GM12878 (cell line): Measurements from ENCODE around the gene PTPN14.

ENCODE experiments used
- EZH2 ChIP-seq: IDR thresholded peaks from 2 replicates; pipeline ENCODE4 v1.6.1; 2012; ENCODE audit warnings: low read depth, mild to moderate bottlenecking, control low read depth, inconsistent platforms, low read length, borderline replicate concordance; ENCODE audit not compliant: control insufficient read depth
- GABPA ChIP-seq: IDR thresholded peaks from 2 replicates; pipeline ENCODE4 v1.6.1; 2014; ENCODE audit warnings: antibody characterized with exemption, low read depth, mild to moderate bottlenecking, inconsistent platforms
- HDAC2 ChIP-seq: fragments of 200-600 bp; sonication (generic); IDR thresholded peaks from 2 replicates; pipeline ENCODE4 v1.6.1; 2017
- POLR2A ChIP-seq: IDR thresholded peaks from 2 replicates; pipeline ENCODE4 v1.6.1; 2011; ENCODE audit warnings: low read depth, mild to moderate bottlenecking, low read length
- SIN3A ChIP-seq: IDR thresholded peaks from 2 replicates; pipeline ENCODE4 v1.6.1; 2012; ENCODE audit warnings: low read depth, low read length, improper control_type of control experiment
- TARDBP ChIP-seq: IDR thresholded peaks from 2 replicates; pipeline ENCODE4 v1.6.1; 2016; ENCODE audit warnings: borderline replicate concordance
- TF ChIP-seq, protein P1 (sequence below): IDR thresholded peaks from 2 replicates; pipeline ENCODE4 v1.6.1; 2011; ENCODE audit warnings: borderline replicate concordance, low read depth, mild to moderate bottlenecking, moderate library complexity, mixed read lengths, low read length; ENCODE audit not compliant: insufficient read depth; ENCODE audit errors: extremely low read length
- TF ChIP-seq, protein P2 (sequence below), 3 experiments: IDR thresholded peaks in 2 of 3; conservative IDR thresholded peaks in 1 of 3; 2 replicates each; pipeline ENCODE4 v1.5.1; 2011; ENCODE audit warnings: low read depth in 3 of 3, low read length in 3 of 3, mild to moderate bottlenecking in 3 of 3, control low read depth in 2 of 3, moderate library complexity in 2 of 3, inconsistent platforms in 1 of 3, mixed read lengths in 1 of 3; ENCODE audit not compliant: control insufficient read depth in 2 of 3, insufficient read depth in 1 of 3; ENCODE audit errors: extremely low read depth in 1 of 3
- TF ChIP-seq, protein P3 (sequence below): IDR thresholded peaks from 2 replicates; pipeline ENCODE4 v1.6.1; 2011; ENCODE audit warnings: low read depth, low read length, improper control_type of control experiment, borderline replicate concordance

DNA sequence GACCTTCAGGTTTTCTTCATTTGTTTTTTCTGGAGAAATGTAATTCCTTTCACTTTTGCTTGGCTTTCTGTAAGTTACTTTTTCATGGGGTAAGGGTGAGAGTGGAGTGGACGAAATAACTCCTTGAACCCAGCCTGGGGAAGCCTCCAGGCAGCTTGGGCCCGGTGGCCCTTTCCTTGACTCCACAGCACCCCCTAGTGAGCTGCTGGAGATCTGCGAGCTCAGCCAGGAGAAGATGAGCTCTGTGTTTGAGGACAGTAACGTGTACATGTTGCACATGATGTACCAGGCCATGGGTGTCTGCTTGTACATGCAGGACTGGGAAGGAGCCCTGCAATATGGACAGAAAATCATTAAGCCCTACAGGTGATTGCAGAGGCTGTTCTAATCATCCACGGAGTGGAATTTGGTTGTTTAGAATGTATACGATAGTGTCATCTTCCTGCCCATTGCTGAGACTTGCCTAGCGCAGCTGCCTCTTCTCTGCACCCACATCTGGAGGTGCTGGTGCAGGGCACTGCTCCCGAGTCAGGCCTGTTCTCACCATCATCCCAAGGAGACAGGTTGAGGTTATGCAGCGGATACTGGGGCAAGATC, 219.5 kb downstream of the PTPN14 start:
- TF ChIP-seq GABPA (no peak), POLR2A (no peak), EZH2 (no peak), HDAC2 (no peak), TARDBP (no peak), SIN3A (no peak)
- TF ChIP-seq, protein P1, sequence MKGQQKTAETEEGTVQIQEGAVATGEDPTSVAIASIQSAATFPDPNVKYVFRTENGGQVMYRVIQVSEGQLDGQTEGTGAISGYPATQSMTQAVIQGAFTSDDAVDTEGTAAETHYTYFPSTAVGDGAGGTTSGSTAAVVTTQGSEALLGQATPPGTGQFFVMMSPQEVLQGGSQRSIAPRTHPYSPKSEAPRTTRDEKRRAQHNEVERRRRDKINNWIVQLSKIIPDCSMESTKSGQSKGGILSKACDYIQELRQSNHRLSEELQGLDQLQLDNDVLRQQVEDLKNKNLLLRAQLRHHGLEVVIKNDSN: no peak
- TF ChIP-seq, protein P2, sequence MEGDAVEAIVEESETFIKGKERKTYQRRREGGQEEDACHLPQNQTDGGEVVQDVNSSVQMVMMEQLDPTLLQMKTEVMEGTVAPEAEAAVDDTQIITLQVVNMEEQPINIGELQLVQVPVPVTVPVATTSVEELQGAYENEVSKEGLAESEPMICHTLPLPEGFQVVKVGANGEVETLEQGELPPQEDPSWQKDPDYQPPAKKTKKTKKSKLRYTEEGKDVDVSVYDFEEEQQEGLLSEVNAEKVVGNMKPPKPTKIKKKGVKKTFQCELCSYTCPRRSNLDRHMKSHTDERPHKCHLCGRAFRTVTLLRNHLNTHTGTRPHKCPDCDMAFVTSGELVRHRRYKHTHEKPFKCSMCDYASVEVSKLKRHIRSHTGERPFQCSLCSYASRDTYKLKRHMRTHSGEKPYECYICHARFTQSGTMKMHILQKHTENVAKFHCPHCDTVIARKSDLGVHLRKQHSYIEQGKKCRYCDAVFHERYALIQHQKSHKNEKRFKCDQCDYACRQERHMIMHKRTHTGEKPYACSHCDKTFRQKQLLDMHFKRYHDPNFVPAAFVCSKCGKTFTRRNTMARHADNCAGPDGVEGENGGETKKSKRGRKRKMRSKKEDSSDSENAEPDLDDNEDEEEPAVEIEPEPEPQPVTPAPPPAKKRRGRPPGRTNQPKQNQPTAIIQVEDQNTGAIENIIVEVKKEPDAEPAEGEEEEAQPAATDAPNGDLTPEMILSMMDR (IDR thresholded peaks at IDR 0.05 in 2 of 3, conservative IDR thresholded peaks at IDR 0.05 in 1 of 3; ENCODE audit: control insufficient read depth in 2 of 3, extremely low read depth in 1 of 3, insufficient read depth in 1 of 3, low read depth in 3 of 3, low read length in 3 of 3): peak; percentile 68 to 91 (median 87)
- TF ChIP-seq, protein P3, sequence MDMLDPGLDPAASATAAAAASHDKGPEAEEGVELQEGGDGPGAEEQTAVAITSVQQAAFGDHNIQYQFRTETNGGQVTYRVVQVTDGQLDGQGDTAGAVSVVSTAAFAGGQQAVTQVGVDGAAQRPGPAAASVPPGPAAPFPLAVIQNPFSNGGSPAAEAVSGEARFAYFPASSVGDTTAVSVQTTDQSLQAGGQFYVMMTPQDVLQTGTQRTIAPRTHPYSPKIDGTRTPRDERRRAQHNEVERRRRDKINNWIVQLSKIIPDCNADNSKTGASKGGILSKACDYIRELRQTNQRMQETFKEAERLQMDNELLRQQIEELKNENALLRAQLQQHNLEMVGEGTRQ: no peak
